Keratinocyte (primary cell): ENCODE results near the gene GRIN3B. TPM values are rescaled to one million over a fixed set of nuclear protein-coding genes. Genes with fewer than 3 reads are reported as not detected.

Experiments used
- DNase-seq: peaks from one replicate; pipeline ENCODE4 v3.0.0-alpha.2; 2011; ENCODE audit warnings: low read depth, missing footprints, low spot score
- FAIRE-seq: peaks from 2 replicates; lab custom pipeline; 2011; peaks lifted over from hg19 to GRCh38; lab: Jason Lieb, UNC
- H2AFZ ChIP-seq: 2 replicates; pipeline ENCODE4 v1.6.0; 2012; ENCODE audit warnings: low read length, control low read depth, inconsistent platforms; ENCODE audit not compliant: control insufficient read depth
- H3K27ac ChIP-seq: 2 replicates; pipeline ENCODE4 v1.5.1; 2011; ENCODE audit warnings: low read length; ENCODE audit not compliant: control insufficient read depth, insufficient read depth
- H3K27me3 ChIP-seq: 3 replicates; pipeline ENCODE4 v1.6.0; 2011; ENCODE audit warnings: low read length; ENCODE audit not compliant: control insufficient read depth, insufficient read depth; ENCODE audit errors: extremely low read depth
- H3K36me3 ChIP-seq, 2 experiments: 2 replicates in 1 of 2; 3 replicates in 1 of 2; pipeline ENCODE4 v1.5.1; 2011; ENCODE audit warnings: low read length in 2 of 2, mild to moderate bottlenecking in 1 of 2; ENCODE audit not compliant: control insufficient read depth in 2 of 2, insufficient read depth in 2 of 2; ENCODE audit errors: extremely low read depth in 1 of 2
- H3K4me1 ChIP-seq: 3 replicates; pipeline ENCODE4 v1.5.1; 2011; ENCODE audit warnings: low read length; ENCODE audit not compliant: control insufficient read depth, insufficient read depth; ENCODE audit errors: extremely low read depth
- H3K4me2 ChIP-seq: 3 replicates; pipeline ENCODE4 v1.6.0; 2011; ENCODE audit warnings: low read depth, low read length; ENCODE audit not compliant: control insufficient read depth, insufficient read depth; ENCODE audit errors: extremely low read depth
- H3K4me3 ChIP-seq, 3 experiments: fragments of 200-600 bp in 1 of 3; sonication (generic) in 1 of 3; 2 replicates in 2 of 3; 3 replicates in 1 of 3; pipeline ENCODE4 v1.5.1; 2011 to 2016; ENCODE audit warnings: low read length in 3 of 3, mild to moderate bottlenecking in 3 of 3, control low read depth in 2 of 3, inconsistent platforms in 1 of 3, low read depth in 1 of 3, mixed read lengths in 1 of 3, mixed run types in 1 of 3, moderate library complexity in 1 of 3; ENCODE audit not compliant: control insufficient read depth in 2 of 3, insufficient read depth in 2 of 3; ENCODE audit errors: extremely low read depth in 1 of 3
- H3K79me2 ChIP-seq: 2 replicates; pipeline ENCODE4 v1.6.0; 2012; ENCODE audit warnings: low read length; ENCODE audit not compliant: control insufficient read depth, insufficient read depth
- H3K9ac ChIP-seq: 3 replicates; pipeline ENCODE4 v1.6.0; 2011; ENCODE audit warnings: low read length; ENCODE audit not compliant: control insufficient read depth, insufficient read depth; ENCODE audit errors: extremely low read depth
- H3K9me1 ChIP-seq: 3 replicates; pipeline ENCODE4 v1.6.0; 2011; ENCODE audit warnings: low read length; ENCODE audit not compliant: control insufficient read depth, insufficient read depth; ENCODE audit errors: extremely low read depth
- H3K9me3 ChIP-seq: 2 replicates; pipeline ENCODE4 v1.5.1; 2012; ENCODE audit warnings: low read depth, low read length; ENCODE audit not compliant: control insufficient read depth
- H4K20me1 ChIP-seq: 3 replicates; pipeline ENCODE4 v1.6.0; 2011; ENCODE audit warnings: low read length; ENCODE audit not compliant: control insufficient read depth, insufficient read depth; ENCODE audit errors: extremely low read depth
- CTCF ChIP-seq, 3 experiments: IDR thresholded peaks in 1 of 3; conservative IDR thresholded peaks in 1 of 3; optimal IDR thresholded peaks in 1 of 3; 2 replicates in 2 of 3; 3 replicates in 1 of 3; pipeline versions ENCODE3 to v1.5.1; 2011; ENCODE audit warnings: low read length in 3 of 3, mild to moderate bottlenecking in 3 of 3, moderate library complexity in 2 of 3, control low read depth in 1 of 3, inconsistent platforms in 1 of 3; ENCODE audit not compliant: insufficient read depth in 2 of 3; ENCODE audit errors: extremely low read depth in 1 of 3
- EZH2 ChIP-seq: IDR thresholded peaks from one replicate; pipeline ENCODE4 v1.6.1; 2012; ENCODE audit warnings: inconsistent platforms, mild to moderate bottlenecking, low read length, moderate library complexity
- dilution Hi-C: fragments of 300-500 bp; cut with MboI; formaldehyde crosslinking; loops from one replicate; pipeline ENCODE4 v1.7.0; 2020; ENCODE audit warnings: low sequenced_read_pairs; ENCODE audit not compliant: extremely low pct_ligation_motif_present
- polyA plus RNA-seq, 5 experiments: library from polyadenylated mRNA; depleted of rRNA in 3 of 5; stranded (reverse) in 3 of 5; stranded (forward) in 1 of 5; unstranded in 1 of 5; fragments of >200 nt; gene quantifications; 1 replicate in 1 of 5; 2 replicates in 3 of 5; 3 replicates in 1 of 5; pipeline versions ENCODE4 v1.2.1 to v1.2.3, GENCODE V29; 2011 to 2012; ENCODE audit warnings: missing spikeins in 2 of 5, low read depth in 1 of 5, low replicate concordance in 1 of 5

Gene GRIN3B
- polyA plus RNA-seq, 1 donor (not counting 4 experiments of a cell fraction or from before 2014, with no cell fraction given): 0.20 TPM

DNA sequence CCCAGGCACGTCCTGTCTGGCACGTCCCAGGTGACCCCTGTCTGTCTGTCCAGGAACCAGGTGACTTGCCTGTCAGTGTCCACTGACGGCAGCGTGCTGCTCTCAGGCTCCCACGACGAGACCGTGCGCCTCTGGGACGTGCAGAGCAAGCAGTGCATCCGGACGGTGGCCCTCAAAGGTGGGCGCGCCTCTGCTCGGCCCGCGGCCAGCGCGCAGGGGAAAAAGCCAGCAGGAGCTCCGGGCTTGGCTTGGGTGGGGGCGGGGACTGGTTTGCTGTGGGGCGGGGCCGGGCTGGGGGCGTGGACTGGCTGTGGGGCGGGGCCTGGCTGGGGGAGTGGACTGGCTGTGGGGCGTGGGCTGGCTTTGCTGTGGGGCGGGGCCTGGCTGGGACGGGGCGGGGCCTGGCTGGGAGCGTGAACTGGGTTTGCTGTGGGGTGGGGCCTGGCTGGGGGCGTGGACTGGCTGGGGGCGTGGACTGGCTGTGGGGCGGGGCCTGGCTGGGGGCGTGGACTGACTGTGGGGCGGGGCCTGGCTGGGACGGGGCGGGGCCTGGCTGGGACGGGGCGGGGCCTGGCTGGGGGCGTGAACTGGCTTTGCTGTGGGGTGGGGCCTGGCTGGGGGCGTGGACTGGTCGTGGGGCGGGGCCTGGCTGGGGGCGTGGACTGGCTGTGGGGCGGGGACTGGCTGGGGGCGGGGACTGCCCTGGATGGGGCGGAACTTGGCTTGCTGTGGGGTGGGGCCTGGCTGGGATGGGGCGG, 8.9 kb upstream of the GRIN3B start:
- no peak for FAIRE-seq
- Histone ChIP-seq H2AFZ (no peak overlapping the region), H3K79me2 (no peaks in the 10 kb centered on the region), H4K20me1 (no peaks in the 10 kb centered on the region), H3K4me3 (no peak overlapping the region), H3K27ac (no peak overlapping the region), H3K4me1 (peaks cover 7% of the 10 kb centered on the region), H3K9ac (no peak overlapping the region), H3K36me3 (peaks cover 21 to 24% of the 10 kb centered on the region in 2 experiments), H3K9me3 (no peaks in the 10 kb centered on the region), H3K9me1 (no peaks in the 10 kb centered on the region), H3K27me3 (peaks cover 9% of the 10 kb centered on the region), H3K4me2 (no peak overlapping the region)
- no peak for DNase-seq
- dilution Hi-C loops: no loop called here
- TF ChIP-seq CTCF (optimal IDR thresholded peaks at IDR 0.05 in 1 of 3, IDR thresholded peaks at IDR 0.05 in 1 of 3, conservative IDR thresholded peaks at IDR 0.05 in 1 of 3; ENCODE audit: extremely low read depth in 1 of 3, insufficient read depth in 2 of 3, low read length in 3 of 3): no peak
- TF ChIP-seq EZH2: no peak

DNA sequence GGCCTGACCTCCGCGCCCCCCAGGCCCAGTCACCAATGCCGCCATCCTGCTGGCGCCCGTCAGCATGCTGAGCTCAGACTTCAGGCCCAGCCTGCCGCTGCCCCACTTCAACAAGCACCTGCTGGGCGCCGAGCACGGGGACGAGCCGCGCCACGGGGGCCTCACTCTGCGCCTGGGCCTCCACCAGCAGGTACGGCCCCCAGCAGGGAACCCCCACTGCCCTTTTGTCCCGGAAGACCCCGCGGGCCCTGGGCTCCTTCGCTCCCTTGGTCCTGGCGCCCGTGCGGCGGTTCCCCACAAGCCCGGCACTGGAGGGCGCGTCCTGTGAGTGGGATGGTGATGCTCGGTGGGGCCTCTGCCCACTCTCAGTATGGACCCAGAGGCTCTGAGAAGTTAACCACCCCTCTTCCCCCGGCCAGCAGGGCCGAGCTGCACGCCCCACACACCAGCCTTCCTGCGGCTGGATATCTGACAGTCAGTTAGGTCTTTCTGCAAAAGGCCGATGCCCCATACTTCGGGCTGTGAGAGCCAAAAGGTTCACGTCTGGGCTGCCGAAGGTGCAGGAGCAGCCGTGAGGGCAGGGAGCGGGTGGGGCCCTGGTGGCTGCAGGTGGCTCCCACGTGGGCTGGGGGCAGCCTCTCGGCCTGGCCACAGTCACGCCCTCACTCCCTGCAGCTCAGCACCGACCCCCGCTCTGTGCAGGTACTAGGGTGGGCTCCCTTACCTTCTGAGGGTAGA, 8.1 kb upstream of the GRIN3B start:
- Histone ChIP-seq H2AFZ (no peak overlapping the region), H3K36me3 (peaks cover 19 to 20% of the 10 kb centered on the region in 2 experiments), H3K79me2 (no peaks in the 10 kb centered on the region), H3K4me1 (peaks cover 12% of the 10 kb centered on the region), H3K9me1 (no peaks in the 10 kb centered on the region), H3K4me2 (no peak overlapping the region), H3K27me3 (peaks cover 12% of the 10 kb centered on the region), H4K20me1 (no peaks in the 10 kb centered on the region), H3K27ac (no peak overlapping the region), H3K4me3 (no peak overlapping the region), H3K9me3 (no peaks in the 10 kb centered on the region), H3K9ac (no peak overlapping the region)
- DNase-seq: no peak
- TF ChIP-seq EZH2 (no peak), CTCF (optimal IDR thresholded peaks at IDR 0.05 in 1 of 3, IDR thresholded peaks at IDR 0.05 in 1 of 3, conservative IDR thresholded peaks at IDR 0.05 in 1 of 3; ENCODE audit: extremely low read depth in 1 of 3, insufficient read depth in 2 of 3, low read length in 3 of 3) (no peak)
- FAIRE-seq: no peak
- dilution Hi-C loops: no loop called here
